Heart left ventricle (tissue), 13 donors: ENCODE measurements around the gene XAF1.

Source experiments
- CTCF ChIP-seq, 12 donors: fragments of 200-600 bp; sonication (generic) in 4 of 12; IDR thresholded peaks; one replicate each; pipeline versions ENCODE4 v1.5.0 to v1.8.0; 2018 to 2022; ENCODE audit warnings: antibody characterized with exemption in 12 of 12, mild to moderate bottlenecking in 5 of 12
- POLR2A ChIP-seq, 2 donors: fragments of 450-650 bp; IDR thresholded peaks; one replicate each; pipeline ENCODE4 v1.6.1; 2017; ENCODE audit warnings: antibody characterized with exemption in 2 of 2, mild to moderate bottlenecking in 2 of 2, moderate library complexity in 2 of 2
- donor health status: ischemic (EF 13 %, LVEDD 7.1; RV severe dilation, severe dysfunction).
- donor health status: DM: no; HTN: yes; CAD: no.
- donor health status: DM: no; HTN: no; CAD: no.
- donor health status: ischemic (EF 25% LVEDD 6.9; RV normal size, moderate dysfunction).
- donor health status: ischemic (EF 25% LVEDD 5.7; RV mildly dilated, moderate dysfunction).
- donor health status: ischemic (EF 35%, LVEDD 5.7; RV mildly dilated, moderate dysfunction).
- donor health status: nonischemic (EF 11% LVEDD 7.7; RV severe dilation, severe dysfunction).
- donor health status: DM: yes; HTN: yes; CAD: no.
- donor health status: PGD.
- donor health status: ischemic (EF 29% LVEDD 5.4; RV normal size, mild dysfunction).
- donor health status: nonischemic (EF 23%, LVEDD 6.1; RV moderate dilation, normal function).

- TF ChIP-seq CTCF (IDR thresholded peaks at IDR 0.05) (no peak), POLR2A (IDR thresholded peaks at IDR 0.05) (no peak)
These were observed 2.3 kb upstream of the XAF1 start for GRCh38 chr17:6753546-6753945.
